Spleen (tissue), 7 donors: ENCODE measurements around the gene DMPK.

Experiments
- CTCF ChIP-seq, 11 experiments: fragments of 200-600 bp in 7 of 11; fragments of 450-650 bp in 4 of 11; sonication (generic) in 4 of 11; IDR thresholded peaks in 8 of 11; conservative IDR thresholded peaks in 3 of 11; 1 replicate in 7 of 11; 2 replicates in 4 of 11; pipeline versions ENCODE4 v1.4.0 to v1.8.0; 2016 to 2021; ENCODE audit warnings: antibody characterized with exemption in 11 of 11, inconsistent platforms in 4 of 11, mild to moderate bottlenecking in 1 of 11
- POLR2A ChIP-seq, 3 donors: fragments of 450-650 bp; IDR thresholded peaks; one replicate each; pipeline ENCODE4 v1.5.1; 2017; ENCODE audit warnings: antibody characterized with exemption in 3 of 3, mild to moderate bottlenecking in 1 of 3
- POLR2AphosphoS5 ChIP-seq, 3 donors: sonication (generic); formaldehyde crosslinking; IDR thresholded peaks; one replicate each; pipeline ENCODE4 v1.5.1; 2017; ENCODE audit warnings: antibody characterized with exemption in 3 of 3
- donor health status: DM: no; HTN: no; CAD: no; lungs with moderate emphysema.
- donor health status: DM: no; HTN: no; CAD: no.
- donor health status: DM: no; HTN: no; CAD: no.

GRCh38 chr19:45729800-45730290 is 52.4 kb downstream of the DMPK start:
- TF ChIP-seq CTCF (IDR thresholded peaks at IDR 0.05 in 8 of 11, conservative IDR thresholded peaks at IDR 0.05 in 3 of 11): no peak
- TF ChIP-seq POLR2AphosphoS5 (IDR thresholded peaks at IDR 0.05): no peak
- TF ChIP-seq POLR2A (IDR thresholded peaks at IDR 0.05): no peak
